ACHN (cell line): ENCODE measurements around the gene ZC2HC1C.
"Not testable (repeated sequence)": the region's sequence is repeated elsewhere in the genome, so short reads cannot be mapped to it uniquely, and the experiment has no call there.

Experiments used
- DNase-seq: peaks from one replicate; pipeline ENCODE4 v3.0.0-alpha.2; 2015
- in situ Hi-C: cut with HindIII; loops from 2 replicates; pipeline ENCODE4 v1.10.0; 2017; ENCODE audit warnings: low sequenced_read_pairs, low pct_ligation_motif_present, low pct_unique_long_range_greater_than_20kb

Gene ZC2HC1C

GRCh38 chr14:75123991-75124390, 54.5 kb downstream of the ZC2HC1C start:
- DNase-seq = peak; percentile 71
- in situ Hi-C loops = no loop called here

DNA sequence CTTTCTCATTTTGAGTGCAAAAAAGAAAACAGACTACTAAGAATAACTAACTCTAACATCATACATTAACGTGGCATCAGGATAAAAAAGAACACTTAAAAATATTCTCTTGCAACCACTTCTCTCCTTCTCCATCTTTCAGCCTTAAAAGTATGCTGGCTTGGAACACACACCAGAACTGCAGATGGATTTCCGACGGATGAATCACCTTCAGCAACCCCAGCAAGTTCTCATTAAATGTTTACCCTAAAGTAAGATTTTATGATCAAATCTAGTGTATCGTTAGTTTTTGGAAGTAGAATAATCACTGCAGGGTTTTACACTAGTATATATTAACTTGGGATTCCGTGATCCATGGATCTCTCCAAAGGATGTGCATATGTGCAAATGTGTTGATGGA, 56.2 kb downstream of the ZC2HC1C start:
- in situ Hi-C loops = no loop called here
- DNase-seq = peak; percentile 33

DNA sequence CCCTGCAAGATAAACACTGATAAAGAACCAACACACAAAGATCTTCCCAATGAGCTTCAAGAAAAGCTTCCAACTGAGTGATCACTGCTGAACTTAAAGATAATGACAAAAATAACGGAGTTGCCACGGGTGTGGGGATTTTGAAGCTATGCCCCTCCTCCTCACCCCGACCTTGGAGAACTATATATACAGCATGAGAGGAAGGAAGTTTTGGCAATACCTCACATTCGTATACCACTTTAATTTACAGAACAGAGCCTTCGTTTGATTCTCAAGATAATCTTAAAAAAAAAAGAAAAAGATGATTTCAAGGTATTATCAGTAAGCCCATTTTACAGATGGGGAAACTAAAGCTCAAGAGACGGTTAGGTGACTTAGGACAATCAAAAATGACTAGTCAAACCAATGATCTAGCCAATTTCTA, 56.7 kb downstream of the ZC2HC1C start:
- peak; percentile 3 for DNase-seq
- in situ Hi-C loops = no loop called here

- DNase-seq = peak; percentile 86
- in situ Hi-C loops = no loop called here
Measured at GRCh38 chr14:75126679-75127473, 57.4 kb downstream of the ZC2HC1C start, which contains the start of gene NEK9. TSS of gene NEK9 (minus strand) at chr14:75127048. CDS start at chr14:75126921, 127 bp downstream.

GRCh38 chr14:75127474-75127820, 58.0 kb downstream of the ZC2HC1C start:
- peak; percentile 33 for DNase-seq
- in situ Hi-C loops = not testable (repeated sequence)

- in situ Hi-C loops = no loop called here
- DNase-seq = no peak
Measured at GRCh38 chr14:75127903-75128595, 58.6 kb downstream of the ZC2HC1C start.

- in situ Hi-C loops = no loop called here
- DNase-seq = no peak
Measured at GRCh38 chr14:75128596-75128990, 59.2 kb downstream of the ZC2HC1C start.
